Fibroblast of lung (primary cell): ENCODE data around the gene CLCNKA. TPM values are rescaled to one million over a fixed set of nuclear protein-coding genes. Genes with fewer than 3 reads are reported as not detected.

ENCODE experiments used
- DNase-seq, 2 donors: peaks; one replicate each; pipeline versions ENCODE4 v3.0.0 to v3.0.0-alpha.2; 2010; ENCODE audit warnings: low read depth in 2 of 2
- H2AFZ ChIP-seq: 2 replicates; pipeline ENCODE4 v1.5.1; 2012; ENCODE audit warnings: low read length, control low read depth, inconsistent platforms
- H3K27ac ChIP-seq: 2 replicates; pipeline ENCODE4 v1.5.1; 2011; ENCODE audit warnings: low read length, control low read depth; ENCODE audit not compliant: insufficient read depth
- H3K27me3 ChIP-seq: 2 replicates; pipeline ENCODE4 v1.5.1; 2011; ENCODE audit warnings: mild to moderate bottlenecking, low read length; ENCODE audit not compliant: control insufficient read depth, insufficient read depth
- H3K36me3 ChIP-seq: 2 replicates; pipeline ENCODE4 v1.5.1; 2011; ENCODE audit warnings: low read length; ENCODE audit not compliant: control insufficient read depth, insufficient read depth
- H3K4me1 ChIP-seq: 2 replicates; pipeline ENCODE4 v1.5.1; 2011; ENCODE audit warnings: low read length; ENCODE audit not compliant: control insufficient read depth, insufficient read depth; ENCODE audit errors: extremely low read depth
- H3K4me2 ChIP-seq: 2 replicates; pipeline ENCODE4 v1.5.1; 2011; ENCODE audit warnings: low read length, control low read depth; ENCODE audit not compliant: insufficient read depth; ENCODE audit errors: extremely low read depth
- H3K4me3 ChIP-seq, 4 experiments: fragments of 200-600 bp in 1 of 4; sonication (generic) in 1 of 4; replicated peaks in 1 of 4; 2 replicates each; pipeline ENCODE4 v1.5.1; 2011 to 2016; ENCODE audit warnings: low read length in 4 of 4, low read depth in 3 of 4, mild to moderate bottlenecking in 3 of 4, control low read depth in 2 of 4, inconsistent platforms in 1 of 4, mixed read lengths in 1 of 4; ENCODE audit not compliant: insufficient read depth in 1 of 4; ENCODE audit errors: control extremely low read depth in 1 of 4
- H3K79me2 ChIP-seq: 2 replicates; pipeline ENCODE4 v1.5.1; 2012; ENCODE audit warnings: mild to moderate bottlenecking, low read length, inconsistent platforms; ENCODE audit not compliant: control insufficient read depth, insufficient read depth
- H3K9ac ChIP-seq: 2 replicates; pipeline ENCODE4 v1.5.1; 2011; ENCODE audit warnings: mild to moderate bottlenecking, low read length, control low read depth; ENCODE audit not compliant: insufficient read depth
- H3K9me3 ChIP-seq: 2 replicates; pipeline ENCODE4 v1.5.1; 2012; ENCODE audit warnings: low read depth, low read length; ENCODE audit not compliant: control insufficient read depth, insufficient read depth
- H4K20me1 ChIP-seq: 2 replicates; pipeline ENCODE4 v1.5.1; 2011; ENCODE audit warnings: low read length; ENCODE audit not compliant: control insufficient read depth, insufficient read depth; ENCODE audit errors: extremely low read depth
- EZH2 ChIP-seq: IDR thresholded peaks from 2 replicates; pipeline ENCODE4 v1.5.1; 2012; ENCODE audit warnings: low read length, control low read depth, mild to moderate bottlenecking; ENCODE audit errors: missing control alignments
- polyA plus RNA-seq, 2 donors: library from polyadenylated mRNA; depleted of rRNA in 1 of 2; stranded (reverse) in 1 of 2; unstranded in 1 of 2; fragments of >200 nt; gene quantifications; 2 replicates each; pipeline ENCODE4 v1.2.1, GENCODE V29; 2011 to 2012; ENCODE audit warnings: missing spikeins in 1 of 2
- total RNA-seq: library from RNA; depleted of rRNA; stranded (reverse); fragments of >200 nt; gene quantifications from 2 replicates; pipeline ENCODE4 v1.2.1, GENCODE V29; 2014
- TF ChIP-seq, protein P1 (sequence below), 2 donors: IDR thresholded peaks in 1 of 2; conservative IDR thresholded peaks in 1 of 2; 1 replicate in 1 of 2; 2 replicates in 1 of 2; pipeline ENCODE4 v1.5.1; 2011 to 2012; ENCODE audit warnings: low read length in 2 of 2, control low read depth in 1 of 2, inconsistent platforms in 1 of 2, low read depth in 1 of 2, mild to moderate bottlenecking in 1 of 2

The CLCNKA gene
- total and polyA plus RNA-seq, 2 donors (not counting 1 experiment from before 2014, with no cell fraction given): under 0.01 TPM; not detected in 1

GRCh38 chr1:16007671-16008341 lies 14.0 kb upstream of the CLCNKA start:
- H2AFZ ChIP-seq: no peak overlapping the region
- TF ChIP-seq, protein P1, sequence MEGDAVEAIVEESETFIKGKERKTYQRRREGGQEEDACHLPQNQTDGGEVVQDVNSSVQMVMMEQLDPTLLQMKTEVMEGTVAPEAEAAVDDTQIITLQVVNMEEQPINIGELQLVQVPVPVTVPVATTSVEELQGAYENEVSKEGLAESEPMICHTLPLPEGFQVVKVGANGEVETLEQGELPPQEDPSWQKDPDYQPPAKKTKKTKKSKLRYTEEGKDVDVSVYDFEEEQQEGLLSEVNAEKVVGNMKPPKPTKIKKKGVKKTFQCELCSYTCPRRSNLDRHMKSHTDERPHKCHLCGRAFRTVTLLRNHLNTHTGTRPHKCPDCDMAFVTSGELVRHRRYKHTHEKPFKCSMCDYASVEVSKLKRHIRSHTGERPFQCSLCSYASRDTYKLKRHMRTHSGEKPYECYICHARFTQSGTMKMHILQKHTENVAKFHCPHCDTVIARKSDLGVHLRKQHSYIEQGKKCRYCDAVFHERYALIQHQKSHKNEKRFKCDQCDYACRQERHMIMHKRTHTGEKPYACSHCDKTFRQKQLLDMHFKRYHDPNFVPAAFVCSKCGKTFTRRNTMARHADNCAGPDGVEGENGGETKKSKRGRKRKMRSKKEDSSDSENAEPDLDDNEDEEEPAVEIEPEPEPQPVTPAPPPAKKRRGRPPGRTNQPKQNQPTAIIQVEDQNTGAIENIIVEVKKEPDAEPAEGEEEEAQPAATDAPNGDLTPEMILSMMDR (conservative IDR thresholded peaks at IDR 0.05 in 1 of 2, IDR thresholded peaks at IDR 0.05 in 1 of 2; ENCODE audit: low read depth in 1 of 2, low read length in 2 of 2): no peak
- no peak for TF ChIP-seq EZH2
- H3K9ac ChIP-seq: no peak overlapping the region
- no peak overlapping the region for H3K27ac ChIP-seq
- no peaks in the 10 kb centered on the region for H3K27me3 ChIP-seq
- no peak overlapping the region for H3K4me2 ChIP-seq
- H3K4me3 ChIP-seq: no peak overlapping the region
- H3K4me1 ChIP-seq: peaks cover 3% of the 10 kb centered on the region
- H3K79me2 ChIP-seq: no peaks in the 10 kb centered on the region
- H3K36me3 ChIP-seq: no peaks in the 10 kb centered on the region
- DNase-seq: no peak
- no peaks in the 10 kb centered on the region for H3K9me3 ChIP-seq
- H4K20me1 ChIP-seq: no peaks in the 10 kb centered on the region

- no peak overlapping the region for H3K27ac ChIP-seq
- H4K20me1 ChIP-seq: no peaks in the 10 kb centered on the region
- DNase-seq: peak; percentile 53 to 70
- H3K4me1 ChIP-seq: peaks cover 3% of the 10 kb centered on the region
- no peaks in the 10 kb centered on the region for H3K9me3 ChIP-seq
- TF ChIP-seq EZH2: no peak
- TF ChIP-seq, protein P1 (conservative IDR thresholded peaks at IDR 0.05 in 1 of 2, IDR thresholded peaks at IDR 0.05 in 1 of 2; ENCODE audit: low read depth in 1 of 2, low read length in 2 of 2): peak; percentile 94 to 95
- H3K79me2 ChIP-seq: no peaks in the 10 kb centered on the region
- no peak overlapping the region for H2AFZ ChIP-seq
- H3K4me2 ChIP-seq: no peak overlapping the region
- H3K9ac ChIP-seq: no peak overlapping the region
- no peak overlapping the region for H3K4me3 ChIP-seq
- no peaks in the 10 kb centered on the region for H3K27me3 ChIP-seq
- H3K36me3 ChIP-seq: no peaks in the 10 kb centered on the region
Observed at GRCh38 chr1:16009030-16009460, 12.8 kb upstream of the CLCNKA start.

DNA sequence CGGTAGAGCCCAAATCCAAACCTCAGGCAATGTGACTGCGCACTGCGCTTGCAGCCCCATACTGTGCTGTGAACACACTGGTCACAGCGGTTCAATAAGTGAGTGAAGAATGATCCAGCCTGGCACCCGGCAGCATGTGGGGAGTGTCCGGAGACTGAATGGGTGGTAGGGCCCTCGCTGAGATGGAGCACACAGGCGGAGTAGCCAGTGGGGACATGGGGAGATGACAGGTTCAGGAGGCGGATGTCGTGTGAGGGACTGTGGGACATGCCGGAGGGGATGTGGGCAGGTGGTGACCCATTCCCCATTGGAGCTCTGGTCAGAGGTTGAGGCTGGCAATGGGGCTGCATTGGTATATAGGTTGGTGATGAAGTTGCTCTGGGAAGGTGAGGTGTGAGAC lies 12.2 kb upstream of the CLCNKA start:
- Histone ChIP-seq H3K9ac (no peak overlapping the region), H4K20me1 (no peaks in the 10 kb centered on the region), H3K27me3 (no peaks in the 10 kb centered on the region), H3K9me3 (no peaks in the 10 kb centered on the region), H2AFZ (no peak overlapping the region), H3K36me3 (no peaks in the 10 kb centered on the region), H3K4me1 (peaks cover 3% of the 10 kb centered on the region), H3K4me3 (no peak overlapping the region), H3K27ac (no peak overlapping the region), H3K4me2 (no peak overlapping the region), H3K79me2 (no peaks in the 10 kb centered on the region)
- DNase-seq: no peak
- TF ChIP-seq, protein P1 (conservative IDR thresholded peaks at IDR 0.05 in 1 of 2, IDR thresholded peaks at IDR 0.05 in 1 of 2; ENCODE audit: low read depth in 1 of 2, low read length in 2 of 2): no peak
- TF ChIP-seq EZH2: no peak
